GF-D8 (cell line): ENCODE measurements around the gene GRIP2.

ENCODE experiments used
- DNase-seq: peaks from one replicate; lab custom pipeline; 2025; lab: John Stamatoyannopoulos, UW

Gene GRIP2

GRCh38 chr3:14539742-14540491 is at the start of gene GRIP2:
TSS of gene GRIP2 (minus strand) at chr3:14540342. CDS start at chr3:14540308, 34 bp downstream.
- DNase-seq: no peak

GRCh38 chr3:14588425-14589112 is 48.4 kb upstream of the GRIP2 start:
- no peak for DNase-seq

GRCh38 chr3:14587740-14588360 is 47.7 kb upstream of the GRIP2 start:
- DNase-seq: no peak

DNA sequence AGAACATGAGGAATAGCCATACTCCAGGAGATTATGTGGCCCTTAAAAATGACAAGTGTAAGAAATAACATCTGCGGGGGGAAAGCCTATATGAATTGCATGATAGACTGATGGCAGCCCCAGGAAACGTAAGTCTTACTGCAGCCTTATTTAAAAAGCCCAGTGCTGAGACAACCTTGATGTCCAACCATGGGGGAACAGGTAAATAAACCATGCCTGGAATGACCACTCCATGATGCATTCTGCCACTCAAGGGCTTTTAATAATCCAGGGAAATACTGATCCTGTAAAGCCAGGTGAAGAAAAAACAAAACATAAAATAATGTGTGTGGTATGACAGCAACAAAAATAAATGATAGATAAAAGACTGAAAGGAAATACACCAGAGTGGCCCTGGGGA is 46.5 kb upstream of the GRIP2 start:
- DNase-seq: no peak

GRCh38 chr3:14583548-14584091 is 43.5 kb upstream of the GRIP2 start:
- no peak for DNase-seq

- DNase-seq: no peak
Measured at GRCh38 chr3:14582045-14582410, 41.9 kb upstream of the GRIP2 start.

GRCh38 chr3:14581334-14582044 is 41.3 kb upstream of the GRIP2 start:
- DNase-seq: no peak

DNA sequence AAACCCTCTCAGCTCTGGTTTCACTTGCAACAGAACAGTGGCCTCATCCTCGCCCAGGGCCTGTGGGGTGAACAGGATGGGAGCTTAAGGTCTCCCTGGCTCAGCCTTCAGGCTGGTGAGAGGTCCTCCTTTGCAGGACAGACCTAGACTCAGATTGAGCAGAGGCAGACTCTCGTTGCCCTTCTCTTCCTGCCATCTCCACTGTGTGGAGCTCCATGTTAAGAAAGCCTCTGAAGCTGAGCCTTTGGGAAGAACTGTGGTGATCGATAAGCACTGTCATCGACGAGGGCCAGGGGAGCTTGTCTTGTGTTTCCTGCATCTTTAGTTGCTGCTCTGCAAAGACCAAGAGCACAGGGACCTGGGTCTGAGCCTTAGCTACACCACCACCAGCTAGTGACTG is 37.8 kb upstream of the GRIP2 start:
- no peak for DNase-seq

- no peak for DNase-seq
Measured at GRCh38 chr3:14576163-14576562, 36.0 kb upstream of the GRIP2 start.

- no peak for DNase-seq
Measured at GRCh38 chr3:14574183-14574582, 34.0 kb upstream of the GRIP2 start.

DNA sequence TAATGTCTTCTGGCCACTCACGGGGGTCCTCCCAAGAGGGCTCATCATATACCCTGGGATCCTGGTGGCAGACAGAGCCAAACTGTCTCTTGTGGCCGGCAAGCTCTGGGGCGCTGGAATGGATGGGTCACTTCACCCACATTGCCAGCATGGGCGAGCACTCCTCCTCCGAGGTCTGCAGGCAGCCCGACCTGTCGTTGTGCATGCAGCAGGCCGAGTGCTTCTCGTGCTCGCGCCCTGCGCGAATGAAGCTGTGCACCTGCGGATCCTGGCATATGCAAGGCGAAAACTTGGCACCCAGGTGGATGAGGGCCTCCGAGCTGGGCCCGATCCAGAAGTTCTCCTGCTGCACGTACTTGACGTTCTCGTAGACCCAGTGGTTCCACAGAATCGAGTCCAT is 33.6 kb upstream of the GRIP2 start:
- no peak for DNase-seq

- no peak for DNase-seq
Measured at GRCh38 chr3:14570864-14571263, 30.7 kb upstream of the GRIP2 start.

DNA sequence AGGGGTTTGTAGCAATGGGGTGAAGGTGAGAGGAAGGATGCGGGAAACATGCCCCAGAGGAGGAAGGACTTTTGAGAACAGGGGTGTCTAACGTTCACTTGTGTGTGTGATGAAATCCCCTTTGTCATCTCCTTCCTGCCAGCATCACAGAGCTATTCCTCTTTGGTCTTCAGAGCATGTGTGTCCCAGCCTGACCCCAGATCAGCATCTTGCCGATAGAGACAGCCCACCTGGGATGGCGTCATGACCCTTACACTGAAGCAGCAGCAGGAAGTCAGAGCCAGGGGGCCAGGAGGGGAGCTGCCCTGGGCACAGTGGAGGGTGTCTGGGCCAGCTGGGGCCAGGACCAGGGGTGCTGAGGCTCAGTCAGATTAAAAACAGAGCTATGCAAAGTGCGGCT is 29.9 kb upstream of the GRIP2 start:
- DNase-seq: no peak

DNA sequence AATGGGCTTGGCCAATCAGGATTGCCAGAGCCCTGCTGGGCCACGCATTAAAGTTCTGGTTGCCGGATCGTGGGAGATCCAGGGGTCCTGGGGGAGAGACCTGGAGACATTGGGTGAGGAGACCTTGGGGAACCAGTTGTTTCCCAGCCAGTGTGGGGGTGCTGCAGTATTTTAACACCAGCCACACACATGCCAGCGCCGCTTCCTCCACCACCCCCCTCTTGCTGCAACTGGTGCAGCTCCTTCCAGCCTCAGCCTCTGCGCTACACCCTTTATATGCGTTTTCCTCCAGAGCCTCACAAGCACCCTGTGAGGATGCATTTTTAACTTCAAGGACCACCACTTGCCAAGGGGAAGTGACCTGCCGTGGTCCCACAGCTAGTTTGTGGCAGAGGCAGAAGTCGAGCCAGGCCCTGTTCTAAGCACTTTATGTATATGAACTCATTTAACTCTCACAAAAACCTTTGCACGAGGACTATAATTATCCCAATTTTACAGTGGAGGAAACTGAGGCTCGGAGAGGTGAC is 29.4 kb upstream of the GRIP2 start:
- DNase-seq: no peak

GRCh38 chr3:14568269-14568668 is 28.1 kb upstream of the GRIP2 start:
- DNase-seq: no peak

DNA sequence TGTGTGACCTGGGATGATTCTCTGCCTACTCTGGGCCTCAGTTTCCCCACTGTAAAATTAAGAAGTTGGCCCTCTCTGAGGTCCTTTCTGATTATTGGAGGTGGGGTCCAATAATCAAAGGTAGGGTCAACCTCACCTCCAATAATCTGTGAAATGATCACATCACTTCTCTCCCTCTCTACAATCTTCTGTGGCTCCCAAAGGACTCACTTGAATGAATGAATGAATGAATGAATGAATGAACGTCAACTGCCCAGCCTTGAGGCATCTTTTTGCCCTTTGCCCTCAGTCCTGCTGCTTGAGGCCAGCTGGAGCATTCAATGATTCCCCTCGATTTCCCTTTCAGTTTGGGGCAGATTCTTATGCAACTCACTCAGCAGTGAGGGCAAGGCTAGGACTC is 26.7 kb upstream of the GRIP2 start:
- no peak for DNase-seq

DNA sequence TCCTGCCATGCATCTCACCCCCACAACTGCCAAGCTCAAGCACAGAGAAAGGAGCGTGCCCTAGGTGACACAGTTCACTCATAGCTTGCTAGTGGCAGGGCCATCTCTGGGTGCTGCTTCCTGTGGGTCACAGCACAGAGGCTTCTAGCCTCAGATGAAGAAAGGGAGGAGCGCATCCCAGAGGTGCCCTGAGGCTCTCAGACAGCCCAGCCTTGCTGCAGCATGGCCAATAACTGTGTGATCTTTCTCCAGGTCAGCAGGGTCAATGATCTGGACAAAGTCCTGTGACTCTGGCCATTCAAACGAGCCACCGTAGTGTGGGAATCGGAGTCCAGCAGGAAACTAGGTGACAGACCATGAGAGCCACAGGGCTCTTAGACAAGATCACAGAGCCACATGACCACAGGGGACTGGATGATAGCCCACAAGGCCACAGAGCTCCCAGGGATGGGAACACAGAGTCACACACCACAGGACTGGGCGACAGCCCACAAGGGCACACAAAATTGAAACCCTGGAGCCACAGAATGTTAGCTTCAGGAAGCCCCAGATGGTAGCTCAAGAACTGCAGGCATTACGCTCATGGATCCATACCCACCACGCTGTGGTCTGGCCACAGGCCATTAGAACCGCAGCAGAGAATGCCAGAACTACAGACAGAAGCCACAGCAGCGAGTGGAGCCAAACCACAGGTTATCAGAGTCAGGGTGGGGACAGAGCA is 25.9 kb upstream of the GRIP2 start:
- no peak for DNase-seq

GRCh38 chr3:14564741-14565140 is 24.6 kb upstream of the GRIP2 start:
- DNase-seq: no peak

DNA sequence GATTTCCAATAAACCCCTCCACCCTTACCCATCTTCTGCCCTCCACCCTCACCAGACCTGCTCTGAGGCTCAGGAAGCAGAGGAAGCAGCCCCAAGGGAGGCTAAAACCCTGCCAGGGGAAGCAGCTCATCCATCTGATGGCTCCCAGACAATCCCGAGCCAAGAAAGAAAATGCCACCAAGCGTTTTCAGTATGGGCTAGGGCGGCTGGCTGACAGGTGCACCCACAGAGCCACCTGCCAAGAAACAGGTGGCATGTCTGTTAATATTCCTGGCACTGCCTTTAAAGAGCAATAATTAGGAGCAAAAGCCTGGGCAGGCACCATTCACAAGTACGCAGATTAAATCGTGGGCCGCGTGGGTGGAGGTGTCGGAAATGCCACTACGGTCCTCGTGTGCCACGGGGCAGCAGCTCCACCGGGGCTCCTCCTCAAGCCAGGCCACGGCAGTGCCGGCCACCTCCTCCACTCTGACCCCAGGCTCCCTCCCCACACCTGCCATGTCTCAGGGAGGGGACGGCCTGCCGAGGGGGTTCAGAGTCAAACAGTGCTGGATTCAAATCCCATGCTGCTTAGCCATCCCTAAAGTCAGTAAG is 23.9 kb upstream of the GRIP2 start:
- DNase-seq: no peak

- no peak for DNase-seq
Measured at GRCh38 chr3:14562121-14562890, 22.2 kb upstream of the GRIP2 start.
